ENCODE measurements around the gene CLN5. TPM values are rescaled to one million over a fixed set of nuclear protein-coding genes. Genes with fewer than 3 reads are reported as not detected.

The CLN5 gene
- total and polyA plus RNA-seq, 10 of the 15 experiments (the other 5 are each of a cell fraction or from before 2014, with no cell fraction given): 11.2 to 22.2 (median 13.1) TPM

DNA sequence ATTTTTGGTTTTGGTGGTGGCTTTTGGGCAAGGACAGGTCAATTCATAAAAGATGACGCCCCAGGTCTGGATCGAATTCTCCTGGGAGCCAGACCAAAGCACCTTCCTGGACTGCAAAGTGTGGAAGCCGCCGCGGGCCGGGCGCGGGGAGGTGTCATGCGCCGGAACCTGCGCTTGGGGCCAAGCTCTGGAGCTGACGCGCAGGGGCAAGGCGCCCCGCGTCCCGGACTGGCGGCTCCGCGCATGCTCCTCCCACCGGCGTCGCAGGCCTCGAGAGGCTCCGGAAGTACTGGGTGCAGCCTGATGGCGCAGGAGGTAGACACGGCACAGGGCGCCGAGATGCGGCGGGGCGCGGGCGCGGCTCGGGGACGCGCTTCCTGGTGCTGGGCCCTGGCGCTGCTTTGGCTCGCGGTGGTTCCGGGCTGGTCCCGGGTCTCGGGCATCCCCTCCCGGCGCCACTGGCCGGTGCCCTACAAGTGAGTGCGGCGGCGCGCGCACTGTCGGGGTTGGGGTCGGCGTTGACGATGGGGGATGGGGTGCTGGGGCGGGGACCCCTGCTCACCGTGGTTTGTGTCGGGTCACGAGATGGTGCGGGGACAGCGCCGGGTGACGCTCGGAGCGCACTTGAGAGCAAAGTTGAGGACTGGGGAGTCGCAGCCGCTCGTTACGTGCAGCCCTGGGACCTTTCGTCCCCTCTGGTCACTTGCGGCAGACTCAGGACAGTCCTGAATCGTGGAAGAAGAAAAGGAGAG lies at the start of gene CLN5 (continued):
- TF ChIP-seq, protein P1, sequence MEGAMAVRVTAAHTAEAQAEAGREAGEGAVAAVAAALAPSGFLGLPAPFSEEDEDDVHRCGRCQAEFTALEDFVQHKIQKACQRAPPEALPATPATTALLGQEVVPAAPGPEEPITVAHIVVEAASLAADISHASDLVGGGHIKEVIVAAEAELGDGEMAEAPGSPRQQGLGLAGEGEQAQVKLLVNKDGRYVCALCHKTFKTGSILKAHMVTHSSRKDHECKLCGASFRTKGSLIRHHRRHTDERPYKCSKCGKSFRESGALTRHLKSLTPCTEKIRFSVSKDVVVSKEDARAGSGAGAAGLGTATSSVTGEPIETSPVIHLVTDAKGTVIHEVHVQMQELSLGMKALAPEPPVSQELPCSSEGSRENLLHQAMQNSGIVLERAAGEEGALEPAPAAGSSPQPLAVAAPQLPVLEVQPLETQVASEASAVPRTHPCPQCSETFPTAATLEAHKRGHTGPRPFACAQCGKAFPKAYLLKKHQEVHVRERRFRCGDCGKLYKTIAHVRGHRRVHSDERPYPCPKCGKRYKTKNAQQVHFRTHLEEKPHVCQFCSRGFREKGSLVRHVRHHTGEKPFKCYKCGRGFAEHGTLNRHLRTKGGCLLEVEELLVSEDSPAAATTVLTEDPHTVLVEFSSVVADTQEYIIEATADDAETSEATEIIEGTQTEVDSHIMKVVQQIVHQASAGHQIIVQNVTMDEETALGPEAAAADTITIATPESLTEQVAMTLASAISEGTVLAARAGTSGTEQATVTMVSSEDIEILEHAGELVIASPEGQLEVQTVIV (IDR thresholded peaks at IDR 0.05; ENCODE audit: borderline replicate concordance, partially characterized antibody): no peak
- TF ChIP-seq PML (IDR thresholded peaks at IDR 0.05; ENCODE audit: low read length) (peak; percentile 86; the same call in 1 of the 2 replicates), BCL11A (IDR thresholded peaks at IDR 0.05; ENCODE audit: low read depth, low read length) (no peak), FOXK2 (IDR thresholded peaks at IDR 0.05) (no peak), JUND (IDR thresholded peaks at IDR 0.05; ENCODE audit: low read depth, low read length) (0 out of 2 replicates have a peak, but pooled peaks have one; percentile 31), SUZ12 (IDR thresholded peaks at IDR 0.05; ENCODE audit: unreplicated experiment) (no peak), BMI1 (IDR thresholded peaks at IDR 0.05; ENCODE audit: borderline replicate concordance) (no peak), ZNF207 (IDR thresholded peaks at IDR 0.05; ENCODE audit: borderline replicate concordance) (peak; percentile 90), EP300 (IDR thresholded peaks at IDR 0.05; ENCODE audit: borderline replicate concordance in 1 of 2, control insufficient read depth in 1 of 2, low read depth in 2 of 2, low read length in 2 of 2) (0 out of 4 replicates have a peak, but pooled peaks of 1 of the 2 experiments have one; percentile 51), POLR2AphosphoS2 (IDR thresholded peaks at IDR 0.05; ENCODE audit: low read depth, low read length) (peak; percentile 73; the same call in 1 of the 2 replicates), CBFB (IDR thresholded peaks at IDR 0.05; ENCODE audit: low read depth) (no peak), NR2C2 (IDR thresholded peaks at IDR 0.05; ENCODE audit: borderline replicate concordance, control insufficient read depth, insufficient read length, low read depth) (no peak), ZBED1 (IDR thresholded peaks at IDR 0.05; ENCODE audit: borderline replicate concordance) (0 out of 2 replicates have a peak, but pooled peaks have one; percentile 32), TCF12 (IDR thresholded peaks at IDR 0.05; ENCODE audit: low read depth, low read length) (0 out of 2 replicates have a peak, but pooled peaks have one; percentile 9), IKZF1 (conservative IDR thresholded peaks at IDR 0.05) (peak; percentile 97)
- TF ChIP-seq, protein P2, sequence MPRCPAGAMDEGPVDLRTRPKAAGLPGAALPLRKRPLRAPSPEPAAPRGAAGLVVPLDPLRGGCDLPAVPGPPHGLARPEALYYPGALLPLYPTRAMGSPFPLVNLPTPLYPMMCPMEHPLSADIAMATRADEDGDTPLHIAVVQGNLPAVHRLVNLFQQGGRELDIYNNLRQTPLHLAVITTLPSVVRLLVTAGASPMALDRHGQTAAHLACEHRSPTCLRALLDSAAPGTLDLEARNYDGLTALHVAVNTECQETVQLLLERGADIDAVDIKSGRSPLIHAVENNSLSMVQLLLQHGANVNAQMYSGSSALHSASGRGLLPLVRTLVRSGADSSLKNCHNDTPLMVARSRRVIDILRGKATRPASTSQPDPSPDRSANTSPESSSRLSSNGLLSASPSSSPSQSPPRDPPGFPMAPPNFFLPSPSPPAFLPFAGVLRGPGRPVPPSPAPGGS (IDR thresholded peaks at IDR 0.05; ENCODE audit: borderline replicate concordance, insufficient read depth, low read depth, low read length, poor library complexity, severe bottlenecking): no peak
- TF ChIP-seq, protein P3, sequence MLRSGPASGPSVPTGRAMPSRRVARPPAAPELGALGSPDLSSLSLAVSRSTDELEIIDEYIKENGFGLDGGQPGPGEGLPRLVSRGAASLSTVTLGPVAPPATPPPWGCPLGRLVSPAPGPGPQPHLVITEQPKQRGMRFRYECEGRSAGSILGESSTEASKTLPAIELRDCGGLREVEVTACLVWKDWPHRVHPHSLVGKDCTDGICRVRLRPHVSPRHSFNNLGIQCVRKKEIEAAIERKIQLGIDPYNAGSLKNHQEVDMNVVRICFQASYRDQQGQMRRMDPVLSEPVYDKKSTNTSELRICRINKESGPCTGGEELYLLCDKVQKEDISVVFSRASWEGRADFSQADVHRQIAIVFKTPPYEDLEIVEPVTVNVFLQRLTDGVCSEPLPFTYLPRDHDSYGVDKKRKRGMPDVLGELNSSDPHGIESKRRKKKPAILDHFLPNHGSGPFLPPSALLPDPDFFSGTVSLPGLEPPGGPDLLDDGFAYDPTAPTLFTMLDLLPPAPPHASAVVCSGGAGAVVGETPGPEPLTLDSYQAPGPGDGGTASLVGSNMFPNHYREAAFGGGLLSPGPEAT (IDR thresholded peaks at IDR 0.05; ENCODE audit: low read depth): no peak; the same call in 1 of the 2 replicates
- TF ChIP-seq, protein P4, sequence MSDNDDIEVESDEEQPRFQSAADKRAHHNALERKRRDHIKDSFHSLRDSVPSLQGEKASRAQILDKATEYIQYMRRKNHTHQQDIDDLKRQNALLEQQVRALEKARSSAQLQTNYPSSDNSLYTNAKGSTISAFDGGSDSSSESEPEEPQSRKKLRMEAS (IDR thresholded peaks at IDR 0.05; ENCODE audit: low read depth, low read length): peak; percentile 47
- TF ChIP-seq, protein P5, sequence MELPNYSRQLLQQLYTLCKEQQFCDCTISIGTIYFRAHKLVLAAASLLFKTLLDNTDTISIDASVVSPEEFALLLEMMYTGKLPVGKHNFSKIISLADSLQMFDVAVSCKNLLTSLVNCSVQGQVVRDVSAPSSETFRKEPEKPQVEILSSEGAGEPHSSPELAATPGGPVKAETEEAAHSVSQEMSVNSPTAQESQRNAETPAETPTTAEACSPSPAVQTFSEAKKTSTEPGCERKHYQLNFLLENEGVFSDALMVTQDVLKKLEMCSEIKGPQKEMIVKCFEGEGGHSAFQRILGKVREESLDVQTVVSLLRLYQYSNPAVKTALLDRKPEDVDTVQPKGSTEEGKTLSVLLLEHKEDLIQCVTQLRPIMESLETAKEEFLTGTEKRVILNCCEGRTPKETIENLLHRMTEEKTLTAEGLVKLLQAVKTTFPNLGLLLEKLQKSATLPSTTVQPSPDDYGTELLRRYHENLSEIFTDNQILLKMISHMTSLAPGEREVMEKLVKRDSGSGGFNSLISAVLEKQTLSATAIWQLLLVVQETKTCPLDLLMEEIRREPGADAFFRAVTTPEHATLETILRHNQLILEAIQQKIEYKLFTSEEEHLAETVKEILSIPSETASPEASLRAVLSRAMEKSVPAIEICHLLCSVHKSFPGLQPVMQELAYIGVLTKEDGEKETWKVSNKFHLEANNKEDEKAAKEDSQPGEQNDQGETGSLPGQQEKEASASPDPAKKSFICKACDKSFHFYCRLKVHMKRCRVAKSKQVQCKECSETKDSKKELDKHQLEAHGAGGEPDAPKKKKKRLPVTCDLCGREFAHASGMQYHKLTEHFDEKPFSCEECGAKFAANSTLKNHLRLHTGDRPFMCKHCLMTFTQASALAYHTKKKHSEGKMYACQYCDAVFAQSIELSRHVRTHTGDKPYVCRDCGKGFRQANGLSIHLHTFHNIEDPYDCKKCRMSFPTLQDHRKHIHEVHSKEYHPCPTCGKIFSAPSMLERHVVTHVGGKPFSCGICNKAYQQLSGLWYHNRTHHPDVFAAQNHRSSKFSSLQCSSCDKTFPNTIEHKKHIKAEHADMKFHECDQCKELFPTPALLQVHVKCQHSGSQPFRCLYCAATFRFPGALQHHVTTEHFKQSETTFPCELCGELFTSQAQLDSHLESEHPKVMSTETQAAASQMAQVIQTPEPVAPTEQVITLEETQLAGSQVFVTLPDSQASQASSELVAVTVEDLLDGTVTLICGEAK (IDR thresholded peaks at IDR 0.05; ENCODE audit: borderline replicate concordance): no peak
